HEK293 (cell line): ENCODE results near the gene N4BP3.

Experiments
- GLIS1 ChIP-seq: fragments of 450-650 bp; formaldehyde crosslinking; IDR thresholded peaks from 2 replicates; pipeline ENCODE4 v1.5.1; 2016; ENCODE audit warnings: missing biosample characterization, missing genetic modification characterization
- HOXC10 ChIP-seq: sonication (generic); formaldehyde crosslinking; IDR thresholded peaks from 2 replicates; pipeline ENCODE4 v1.8.1; 2023; ENCODE audit warnings: mild to moderate bottlenecking, missing genetic modification reagents
- KLF8 ChIP-seq: fragments of 450-650 bp; formaldehyde crosslinking; IDR thresholded peaks from 2 replicates; pipeline ENCODE4 v1.5.1; 2016; ENCODE audit warnings: missing biosample characterization, missing genetic modification characterization
- KLF9 ChIP-seq: fragments of 450-650 bp; formaldehyde crosslinking; IDR thresholded peaks from 2 replicates; pipeline ENCODE4 v1.5.1; 2016; ENCODE audit warnings: missing biosample characterization, missing genetic modification characterization, low read depth
- REPIN1 ChIP-seq: fragments of 450-650 bp; formaldehyde crosslinking; IDR thresholded peaks from 2 replicates; pipeline ENCODE4 v1.5.1; 2017; ENCODE audit warnings: missing biosample characterization, missing genetic modification characterization, low read depth
- TRIM28 ChIP-seq: IDR thresholded peaks from 2 replicates; pipeline ENCODE4 v1.6.1; 2011; ENCODE audit warnings: low read length, control low read depth, borderline replicate concordance
- ZBTB11 ChIP-seq: fragments of 450-650 bp; formaldehyde crosslinking; conservative IDR thresholded peaks from 2 replicates; pipeline ENCODE4 v1.5.1; 2016; ENCODE audit warnings: low read depth, missing biosample characterization, missing genetic modification characterization
- ZBTB17 ChIP-seq: fragments of 450-650 bp; formaldehyde crosslinking; IDR thresholded peaks from 2 replicates; pipeline ENCODE4 v1.5.1; 2016; ENCODE audit warnings: missing biosample characterization, missing genetic modification characterization
- ZBTB20 ChIP-seq: fragments of 450-650 bp; formaldehyde crosslinking; IDR thresholded peaks from 2 replicates; pipeline ENCODE4 v1.5.1; 2016; ENCODE audit warnings: missing biosample characterization, missing genetic modification characterization
- ZBTB21 ChIP-seq: fragments of 450-650 bp; formaldehyde crosslinking; IDR thresholded peaks from 2 replicates; pipeline ENCODE4 v1.5.1; 2017; ENCODE audit warnings: missing biosample characterization, missing genetic modification characterization
- ZBTB8A ChIP-seq: fragments of 450-650 bp; formaldehyde crosslinking; IDR thresholded peaks from 2 replicates; pipeline ENCODE4 v1.5.1; 2016; ENCODE audit warnings: missing biosample characterization, missing genetic modification characterization
- ZEB2 ChIP-seq: fragments of 450-650 bp; formaldehyde crosslinking; IDR thresholded peaks from 2 replicates; pipeline ENCODE4 v1.5.1; 2016; ENCODE audit warnings: missing biosample characterization, missing genetic modification characterization
- ZFHX2 ChIP-seq: fragments of 450-650 bp; formaldehyde crosslinking; conservative IDR thresholded peaks from 2 replicates; pipeline ENCODE4 v1.5.1; 2016; ENCODE audit warnings: missing biosample characterization, missing genetic modification characterization
- ZFP37 ChIP-seq: fragments of 450-650 bp; formaldehyde crosslinking; IDR thresholded peaks from 2 replicates; pipeline ENCODE4 v1.5.1; 2016; ENCODE audit warnings: missing biosample characterization, missing genetic modification characterization
- ZNF2 ChIP-seq: fragments of 450-650 bp; formaldehyde crosslinking; IDR thresholded peaks from 2 replicates; pipeline ENCODE4 v1.5.1; 2016; ENCODE audit warnings: missing biosample characterization, missing genetic modification characterization
- ZNF214 ChIP-seq: fragments of 450-650 bp; formaldehyde crosslinking; IDR thresholded peaks from 2 replicates; pipeline ENCODE4 v1.5.1; 2017; ENCODE audit warnings: missing biosample characterization, mild to moderate bottlenecking, missing genetic modification characterization, borderline replicate concordance
- ZNF274 ChIP-seq, 2 experiments: fragments of 200-500 bp in 1 of 2; fragments of 450-650 bp in 1 of 2; sonication (Bioruptor generic) in 1 of 2; formaldehyde crosslinking in 1 of 2; IDR thresholded peaks; 2 replicates each; pipeline versions ENCODE4 v1.5.1 to v1.6.1; 2014 to 2016; ENCODE audit warnings: borderline replicate concordance in 1 of 2, inconsistent platforms in 1 of 2, low read length in 1 of 2, missing biosample characterization in 1 of 2, missing genetic modification characterization in 1 of 2
- ZNF280D ChIP-seq: fragments of 450-650 bp; formaldehyde crosslinking; IDR thresholded peaks from 2 replicates; pipeline ENCODE4 v1.5.1; 2016; ENCODE audit warnings: missing biosample characterization, missing genetic modification characterization
- ZNF335 ChIP-seq: fragments of 450-650 bp; formaldehyde crosslinking; conservative IDR thresholded peaks from 2 replicates; pipeline ENCODE4 v1.5.1; 2016; ENCODE audit warnings: missing biosample characterization, missing genetic modification characterization
- ZNF391 ChIP-seq: fragments of 450-650 bp; formaldehyde crosslinking; IDR thresholded peaks from 2 replicates; pipeline ENCODE4 v1.5.1; 2016; ENCODE audit warnings: low read depth, missing biosample characterization, missing genetic modification characterization, borderline replicate concordance
- ZNF426 ChIP-seq: fragments of 450-650 bp; formaldehyde crosslinking; IDR thresholded peaks from 2 replicates; pipeline ENCODE4 v1.5.1; 2017; ENCODE audit warnings: missing biosample characterization, missing genetic modification characterization, mild to moderate bottlenecking, inconsistent platforms, moderate library complexity
- ZSCAN16 ChIP-seq: fragments of 450-650 bp; formaldehyde crosslinking; IDR thresholded peaks from 2 replicates; pipeline ENCODE4 v1.5.1; 2016; ENCODE audit warnings: missing biosample characterization, missing genetic modification characterization
- TF ChIP-seq, protein P1 (sequence below): fragments of 450-650 bp; formaldehyde crosslinking; IDR thresholded peaks from 2 replicates; pipeline ENCODE4 v1.5.1; 2016; ENCODE audit warnings: missing biosample characterization, missing genetic modification characterization
- TF ChIP-seq, protein P2 (sequence below): fragments of 450-650 bp; formaldehyde crosslinking; IDR thresholded peaks from 2 replicates; pipeline ENCODE4 v1.5.1; 2016; ENCODE audit warnings: missing biosample characterization, missing genetic modification characterization

The N4BP3 gene

DNA sequence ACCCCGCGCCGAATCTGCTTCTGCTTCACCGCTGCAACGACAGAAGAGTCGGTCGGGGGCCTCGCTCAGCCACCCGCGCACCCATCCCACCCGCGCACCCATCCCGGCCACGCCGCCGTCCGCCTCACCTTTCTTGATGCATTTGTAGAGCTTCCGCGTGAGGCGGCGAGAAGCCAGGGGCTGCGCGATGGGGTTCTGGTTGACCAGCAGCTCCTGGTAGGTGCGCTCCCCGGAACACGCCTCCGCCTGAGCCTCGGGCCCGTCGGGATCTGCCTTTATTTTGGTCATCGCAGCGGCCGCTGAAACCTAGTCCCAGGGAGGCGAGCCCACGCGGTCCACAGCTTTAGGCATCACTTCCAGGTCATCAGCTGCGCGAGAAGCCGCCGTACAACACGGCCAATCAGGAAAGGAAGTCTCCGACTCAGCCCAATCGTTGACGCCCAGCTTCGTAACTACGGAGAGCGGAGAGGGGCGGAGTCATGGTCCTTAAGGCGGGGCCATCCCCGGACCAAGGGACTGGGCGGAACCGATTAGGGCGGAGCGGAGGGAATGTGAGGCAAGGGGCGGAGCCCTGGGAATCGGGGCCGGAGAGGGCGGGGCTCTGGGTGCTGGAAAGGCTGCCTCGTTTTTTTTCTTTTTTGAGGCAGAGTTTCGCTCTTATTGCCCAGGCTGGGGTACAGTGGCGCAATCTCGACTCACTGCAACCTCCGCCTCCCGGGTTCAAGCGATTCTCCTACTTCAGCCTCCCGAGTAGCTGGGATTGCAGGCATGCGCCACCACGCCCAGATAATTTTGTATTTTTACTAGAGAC, 40.4 kb downstream of the N4BP3 start, which contains the start of gene NHP2 (continued):
- 0 out of 2 replicates have a peak, but pooled peaks have one; percentile 25 for TF ChIP-seq REPIN1 (tag by site-specific recombination)
- 0 out of 2 replicates have a peak, but pooled peaks have one; percentile 47 for TF ChIP-seq ZBTB8A (tag by site-specific recombination)
- TF ChIP-seq ZNF214 (tag by site-specific recombination) = no peak
- TF ChIP-seq, protein P1, sequence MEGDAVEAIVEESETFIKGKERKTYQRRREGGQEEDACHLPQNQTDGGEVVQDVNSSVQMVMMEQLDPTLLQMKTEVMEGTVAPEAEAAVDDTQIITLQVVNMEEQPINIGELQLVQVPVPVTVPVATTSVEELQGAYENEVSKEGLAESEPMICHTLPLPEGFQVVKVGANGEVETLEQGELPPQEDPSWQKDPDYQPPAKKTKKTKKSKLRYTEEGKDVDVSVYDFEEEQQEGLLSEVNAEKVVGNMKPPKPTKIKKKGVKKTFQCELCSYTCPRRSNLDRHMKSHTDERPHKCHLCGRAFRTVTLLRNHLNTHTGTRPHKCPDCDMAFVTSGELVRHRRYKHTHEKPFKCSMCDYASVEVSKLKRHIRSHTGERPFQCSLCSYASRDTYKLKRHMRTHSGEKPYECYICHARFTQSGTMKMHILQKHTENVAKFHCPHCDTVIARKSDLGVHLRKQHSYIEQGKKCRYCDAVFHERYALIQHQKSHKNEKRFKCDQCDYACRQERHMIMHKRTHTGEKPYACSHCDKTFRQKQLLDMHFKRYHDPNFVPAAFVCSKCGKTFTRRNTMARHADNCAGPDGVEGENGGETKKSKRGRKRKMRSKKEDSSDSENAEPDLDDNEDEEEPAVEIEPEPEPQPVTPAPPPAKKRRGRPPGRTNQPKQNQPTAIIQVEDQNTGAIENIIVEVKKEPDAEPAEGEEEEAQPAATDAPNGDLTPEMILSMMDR (tag by site-specific recombination) = no peak
- peak; percentile 98 for TF ChIP-seq KLF8 (tag by site-specific recombination)
- no peak for TF ChIP-seq ZNF274 (IDR thresholded peaks at IDR 0.05; ENCODE audit: low read length)
- no peak for TF ChIP-seq ZNF274 (tag by site-specific recombination; IDR thresholded peaks at IDR 0.05; ENCODE audit: borderline replicate concordance)
- TF ChIP-seq, protein P2, sequence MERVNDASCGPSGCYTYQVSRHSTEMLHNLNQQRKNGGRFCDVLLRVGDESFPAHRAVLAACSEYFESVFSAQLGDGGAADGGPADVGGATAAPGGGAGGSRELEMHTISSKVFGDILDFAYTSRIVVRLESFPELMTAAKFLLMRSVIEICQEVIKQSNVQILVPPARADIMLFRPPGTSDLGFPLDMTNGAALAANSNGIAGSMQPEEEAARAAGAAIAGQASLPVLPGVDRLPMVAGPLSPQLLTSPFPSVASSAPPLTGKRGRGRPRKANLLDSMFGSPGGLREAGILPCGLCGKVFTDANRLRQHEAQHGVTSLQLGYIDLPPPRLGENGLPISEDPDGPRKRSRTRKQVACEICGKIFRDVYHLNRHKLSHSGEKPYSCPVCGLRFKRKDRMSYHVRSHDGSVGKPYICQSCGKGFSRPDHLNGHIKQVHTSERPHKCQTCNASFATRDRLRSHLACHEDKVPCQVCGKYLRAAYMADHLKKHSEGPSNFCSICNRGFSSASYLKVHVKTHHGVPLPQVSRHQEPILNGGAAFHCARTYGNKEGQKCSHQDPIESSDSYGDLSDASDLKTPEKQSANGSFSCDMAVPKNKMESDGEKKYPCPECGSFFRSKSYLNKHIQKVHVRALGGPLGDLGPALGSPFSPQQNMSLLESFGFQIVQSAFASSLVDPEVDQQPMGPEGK (tag by site-specific recombination) = 0 out of 2 replicates have a peak, but pooled peaks have one; percentile 18
- TF ChIP-seq HOXC10 (CRISPR knock-in tag) = no peak
- TF ChIP-seq ZBTB20 (tag by site-specific recombination) = 0 out of 2 replicates have a peak, but pooled peaks have one; percentile 20
- peak; percentile 88 for TF ChIP-seq KLF9
- peak; percentile 80 for TF ChIP-seq ZBTB11
- peak; percentile 94 for TF ChIP-seq ZFHX2
- TF ChIP-seq ZNF2 = 0 out of 2 replicates have a peak, but pooled peaks have one; percentile 37
- TF ChIP-seq ZEB2 (tag by site-specific recombination) = peak; percentile 57; the same call in 1 of the 2 replicates
- TF ChIP-seq ZSCAN16 (tag by site-specific recombination) = no peak
- peak; percentile 87 for TF ChIP-seq ZFP37 (tag by site-specific recombination)
- TF ChIP-seq TRIM28 = 0 out of 2 replicates have a peak, but pooled peaks have one; percentile 33
- TF ChIP-seq ZNF391 (tag by site-specific recombination) = peak; percentile 34; the same call in 1 of the 2 replicates
- TF ChIP-seq ZNF335 (tag by site-specific recombination) = peak; percentile 75
- TF ChIP-seq ZNF426 (tag by site-specific recombination) = no peak
- TF ChIP-seq ZBTB17 (tag by site-specific recombination) = peak; percentile 62
- TF ChIP-seq ZNF280D (tag by site-specific recombination) = no peak
- TF ChIP-seq ZBTB21 (tag by site-specific recombination) = peak; percentile 55; the same call in 1 of the 2 replicates
- peak; percentile 59; the same call in 1 of the 2 replicates for TF ChIP-seq GLIS1 (tag by site-specific recombination)
